ENCODE results near the gene CLEC1A.

GRCh38 chr12:10067942-10068341, 30.8 kb downstream of the CLEC1A start:
- TF ChIP-seq JUN (IDR thresholded peaks at IDR 0.05; ENCODE audit: borderline replicate concordance, insufficient read depth, insufficient read length, low read depth): peak; percentile 66
- no peak for TF ChIP-seq MYC (IDR thresholded peaks at IDR 0.05; ENCODE audit: low read depth, low read length)
- TF ChIP-seq, protein P1, sequence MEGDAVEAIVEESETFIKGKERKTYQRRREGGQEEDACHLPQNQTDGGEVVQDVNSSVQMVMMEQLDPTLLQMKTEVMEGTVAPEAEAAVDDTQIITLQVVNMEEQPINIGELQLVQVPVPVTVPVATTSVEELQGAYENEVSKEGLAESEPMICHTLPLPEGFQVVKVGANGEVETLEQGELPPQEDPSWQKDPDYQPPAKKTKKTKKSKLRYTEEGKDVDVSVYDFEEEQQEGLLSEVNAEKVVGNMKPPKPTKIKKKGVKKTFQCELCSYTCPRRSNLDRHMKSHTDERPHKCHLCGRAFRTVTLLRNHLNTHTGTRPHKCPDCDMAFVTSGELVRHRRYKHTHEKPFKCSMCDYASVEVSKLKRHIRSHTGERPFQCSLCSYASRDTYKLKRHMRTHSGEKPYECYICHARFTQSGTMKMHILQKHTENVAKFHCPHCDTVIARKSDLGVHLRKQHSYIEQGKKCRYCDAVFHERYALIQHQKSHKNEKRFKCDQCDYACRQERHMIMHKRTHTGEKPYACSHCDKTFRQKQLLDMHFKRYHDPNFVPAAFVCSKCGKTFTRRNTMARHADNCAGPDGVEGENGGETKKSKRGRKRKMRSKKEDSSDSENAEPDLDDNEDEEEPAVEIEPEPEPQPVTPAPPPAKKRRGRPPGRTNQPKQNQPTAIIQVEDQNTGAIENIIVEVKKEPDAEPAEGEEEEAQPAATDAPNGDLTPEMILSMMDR (IDR thresholded peaks at IDR 0.05; ENCODE audit: extremely low read depth in 1 of 2, insufficient read depth in 1 of 2, low read depth in 1 of 2, low read length in 2 of 2): no peak
- peak; percentile 59 for TF ChIP-seq POLR2A (IDR thresholded peaks at IDR 0.05; ENCODE audit: low read depth, low read length)
- TF ChIP-seq POLR2AphosphoS5 (IDR thresholded peaks at IDR 0.05; ENCODE audit: insufficient read depth, low read depth, low read length): peak; percentile 91
- TF ChIP-seq EZH2 (IDR thresholded peaks at IDR 0.05; ENCODE audit: borderline replicate concordance, low read depth, low read length, severe bottlenecking): no peak
- TF ChIP-seq MAX (IDR thresholded peaks at IDR 0.05; ENCODE audit: insufficient read depth, insufficient read length): no peak
- peak; percentile 68 for TF ChIP-seq FOS (IDR thresholded peaks at IDR 0.05; ENCODE audit: borderline replicate concordance, insufficient read depth, low read length)

All from endothelial cell of umbilical vein (primary cell).